HT-29 (cell line): Measurements from ENCODE around the gene DDX43. TPM values are rescaled to one million over a fixed set of nuclear protein-coding genes. Genes with fewer than 3 reads are reported as not detected.
A peak's percentile ranks its signal among the peaks of the same experiment; 100 is the strongest.
"Not testable (repeated sequence)": the region's sequence is repeated elsewhere in the genome, so short reads cannot be mapped to it uniquely, and the experiment has no call there.

Source experiments
- DNase-seq: peaks from one replicate; pipeline ENCODE4 v3.0.0-alpha.2; 2015; ENCODE audit warnings: low spot score
- total RNA-seq: library from RNA; depleted of rRNA; stranded (reverse); fragments of >200 nt; shearing (Covaris generic); gene quantifications from 2 replicates; pipeline ENCODE4 v1.2.3, GENCODE V29; 2014

The DDX43 gene
- total RNA-seq, 1 experiment from 2014 or later = not detected

DNA sequence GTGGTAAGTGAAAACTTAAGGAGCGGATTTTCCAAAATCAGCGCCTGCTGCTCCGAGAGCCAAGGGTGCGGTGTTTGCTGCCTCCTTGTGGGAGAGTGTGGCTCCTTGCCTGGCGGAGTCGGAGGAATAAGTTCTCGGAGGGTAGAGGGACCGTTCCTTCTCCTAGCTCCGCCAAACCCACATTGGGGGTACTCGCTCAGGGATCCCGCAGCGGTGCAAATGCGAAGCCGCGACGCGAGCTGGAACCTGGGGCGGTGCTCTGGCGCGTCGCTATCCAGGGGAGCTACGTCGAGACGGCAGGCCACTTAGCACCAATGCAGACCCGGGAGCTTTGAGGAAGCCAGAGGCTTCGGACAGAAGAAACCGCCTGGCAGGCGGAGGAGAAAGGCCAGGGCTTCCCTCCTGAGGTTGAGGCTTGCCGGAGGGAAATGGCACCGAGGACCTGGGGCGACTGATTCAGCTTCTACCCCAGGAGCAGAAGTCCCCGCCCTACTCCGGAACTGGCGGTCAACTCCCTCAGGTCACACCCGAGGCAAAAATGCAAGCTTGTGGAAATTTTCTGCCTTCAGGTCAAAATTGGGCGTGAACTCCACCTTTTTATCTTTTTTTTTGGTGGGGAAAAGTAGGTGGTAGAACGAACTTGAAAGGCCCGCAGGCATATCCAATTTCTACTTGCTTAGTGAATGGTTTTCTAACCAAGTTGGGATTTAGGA, 5.7 kb upstream of the DDX43 start:
- peak; percentile 71 for DNase-seq

DNA sequence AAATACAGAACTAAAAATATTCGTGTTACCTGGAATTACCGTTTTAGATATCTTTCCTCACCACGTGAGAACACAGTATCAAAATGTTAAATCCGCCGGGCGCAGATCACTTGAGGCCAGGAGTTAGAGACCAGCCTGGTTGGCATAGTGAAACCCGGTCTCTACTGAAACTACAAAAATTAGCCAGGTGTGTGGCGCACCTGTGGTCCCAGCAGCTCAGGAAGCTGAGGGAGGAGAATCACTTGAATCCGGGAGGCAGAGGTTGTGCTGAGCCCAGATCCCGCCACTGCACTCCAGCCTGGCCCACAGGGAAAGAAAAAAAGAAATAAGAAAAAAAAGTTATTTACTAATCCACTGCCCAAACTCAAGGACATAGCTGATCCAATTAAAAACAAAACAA, 4.8 kb upstream of the DDX43 start:
- DNase-seq = no peak

DNA sequence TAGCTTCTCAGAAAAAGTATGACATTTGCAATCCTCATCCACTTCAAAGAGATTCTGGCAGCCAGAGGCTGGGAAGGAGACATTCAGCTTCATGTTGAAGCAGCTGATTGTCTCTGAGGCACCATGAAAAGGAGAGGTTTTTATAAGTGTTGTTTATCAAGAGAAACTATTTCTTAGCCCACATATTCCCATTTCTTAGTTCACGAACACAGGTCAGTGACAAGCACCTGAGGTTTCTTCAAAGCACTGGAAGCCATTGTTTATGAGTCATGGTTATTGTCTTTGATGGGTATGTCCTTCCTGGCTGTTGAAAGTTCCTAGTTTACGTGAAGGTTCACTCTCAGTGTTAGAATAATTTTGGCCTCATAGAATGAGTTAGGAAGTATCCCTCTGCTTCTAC, 3.0 kb upstream of the DDX43 start:
- DNase-seq = peak; percentile 12

DNA sequence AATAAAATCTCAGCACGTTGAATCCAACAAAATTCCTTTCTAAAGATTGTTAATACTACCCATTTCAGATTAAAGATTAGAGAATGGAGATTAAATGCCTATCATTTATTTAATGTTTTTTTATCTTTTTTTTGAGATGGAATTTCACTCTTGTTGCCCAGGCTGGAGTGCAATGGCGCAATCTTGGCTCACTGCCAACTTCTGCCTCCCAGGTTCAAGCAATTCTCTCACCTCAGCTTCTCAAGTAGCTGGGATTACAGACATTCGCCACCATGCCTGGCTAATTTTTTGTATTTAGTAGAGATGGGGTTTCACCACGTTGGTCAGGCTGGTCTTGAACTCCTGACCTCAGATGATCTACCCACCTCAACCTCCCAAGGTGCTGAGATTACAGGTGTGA, 2.4 kb upstream of the DDX43 start:
- DNase-seq = peak; percentile 12

DNA sequence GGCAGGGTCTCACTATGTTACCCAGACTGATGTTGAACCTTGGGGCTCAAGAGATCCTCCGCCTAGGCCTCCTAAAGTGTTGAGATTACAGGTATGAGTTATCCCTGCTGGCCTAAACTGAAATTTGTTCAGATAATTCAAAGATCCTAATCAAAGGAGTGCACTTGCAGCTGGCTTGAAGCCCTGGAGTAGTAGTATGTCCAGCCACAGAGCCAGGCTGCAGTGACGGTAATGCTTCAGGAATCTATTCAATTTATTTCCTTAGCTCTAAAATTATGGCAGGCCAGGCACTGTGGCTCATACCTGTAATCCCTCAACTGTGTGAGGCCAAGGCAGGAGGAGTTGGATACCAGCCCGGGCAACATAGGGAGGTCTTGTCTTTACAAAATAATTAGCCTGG, 1.4 kb upstream of the DDX43 start:
- no peak for DNase-seq

DNA sequence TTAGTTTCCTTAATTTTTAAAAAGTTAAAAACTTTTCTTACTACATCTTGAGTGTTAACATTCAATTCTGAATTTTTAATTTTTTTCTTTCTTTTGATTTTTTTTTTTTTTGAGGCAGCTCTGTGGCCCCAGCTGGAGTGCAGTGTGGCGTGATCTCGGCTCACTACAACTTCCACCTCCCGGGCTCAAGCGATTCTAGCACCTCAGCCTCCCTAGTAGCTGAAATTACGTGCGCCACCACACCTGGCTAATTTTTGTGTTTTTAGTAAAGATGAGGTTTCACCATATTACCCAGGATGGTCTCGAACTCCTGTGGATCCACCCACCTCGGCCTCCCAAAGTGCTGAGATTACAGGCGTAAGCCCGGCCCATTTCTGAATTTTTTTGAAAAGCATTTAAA, 1.2 kb downstream of the DDX43 start:
- DNase-seq = no peak

DNA sequence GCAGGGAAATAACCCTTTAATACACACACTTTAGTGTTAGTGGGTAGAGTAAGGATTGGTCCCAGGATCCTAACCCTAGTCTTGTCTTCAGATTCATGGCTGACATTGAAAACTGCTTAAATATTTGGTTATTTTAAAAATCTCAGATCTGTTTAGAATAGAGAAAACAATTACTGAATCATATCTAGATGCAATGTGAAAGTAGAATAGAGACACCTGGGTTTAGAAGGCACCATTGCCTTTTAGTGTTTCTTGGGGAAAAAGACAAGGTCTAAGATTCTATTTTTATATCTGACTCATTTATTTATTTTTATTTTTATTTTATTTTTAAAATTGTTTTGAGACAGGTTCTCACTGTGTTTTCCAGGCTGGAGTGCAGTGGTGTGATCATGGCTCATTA, 6.0 kb downstream of the DDX43 start:
- no peak for DNase-seq

DNA sequence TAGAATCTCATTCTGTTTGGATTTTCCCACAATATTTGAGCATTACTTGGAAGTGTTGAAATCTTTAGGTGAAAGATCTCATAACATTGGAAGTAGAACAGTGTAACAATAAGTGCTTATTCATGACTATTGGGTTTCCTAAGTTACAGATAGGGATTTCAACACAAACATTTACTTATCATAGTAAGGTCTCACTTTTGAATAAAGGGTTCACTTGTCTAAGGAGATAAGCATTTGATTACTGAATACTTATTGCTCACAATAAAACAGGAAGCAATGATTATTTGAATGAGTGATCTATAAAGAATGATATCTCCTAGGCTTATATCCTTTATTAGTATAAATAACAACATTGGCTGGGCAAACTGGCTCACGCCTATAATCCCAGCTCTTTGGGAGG, 14.8 kb downstream of the DDX43 start:
- DNase-seq = no peak

DNA sequence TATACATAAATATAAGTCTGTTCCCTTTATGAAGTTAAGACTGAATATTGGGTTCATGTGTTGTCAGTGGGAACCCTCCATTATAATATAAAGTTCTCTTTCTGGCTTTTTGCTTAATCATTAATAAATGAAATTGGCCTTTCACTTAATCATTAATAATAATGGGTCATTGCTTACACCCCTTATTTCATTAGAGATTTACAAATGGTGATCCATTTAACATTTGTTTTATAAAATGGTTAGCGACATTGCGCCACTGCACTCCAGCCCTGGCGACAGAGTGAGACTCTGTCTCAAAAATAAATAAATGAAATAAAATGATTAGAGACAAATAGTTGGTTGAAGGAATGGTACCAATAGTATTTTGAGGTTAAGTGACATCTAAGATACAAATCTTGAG, 18.5 kb downstream of the DDX43 start:
- no peak for DNase-seq

DNA sequence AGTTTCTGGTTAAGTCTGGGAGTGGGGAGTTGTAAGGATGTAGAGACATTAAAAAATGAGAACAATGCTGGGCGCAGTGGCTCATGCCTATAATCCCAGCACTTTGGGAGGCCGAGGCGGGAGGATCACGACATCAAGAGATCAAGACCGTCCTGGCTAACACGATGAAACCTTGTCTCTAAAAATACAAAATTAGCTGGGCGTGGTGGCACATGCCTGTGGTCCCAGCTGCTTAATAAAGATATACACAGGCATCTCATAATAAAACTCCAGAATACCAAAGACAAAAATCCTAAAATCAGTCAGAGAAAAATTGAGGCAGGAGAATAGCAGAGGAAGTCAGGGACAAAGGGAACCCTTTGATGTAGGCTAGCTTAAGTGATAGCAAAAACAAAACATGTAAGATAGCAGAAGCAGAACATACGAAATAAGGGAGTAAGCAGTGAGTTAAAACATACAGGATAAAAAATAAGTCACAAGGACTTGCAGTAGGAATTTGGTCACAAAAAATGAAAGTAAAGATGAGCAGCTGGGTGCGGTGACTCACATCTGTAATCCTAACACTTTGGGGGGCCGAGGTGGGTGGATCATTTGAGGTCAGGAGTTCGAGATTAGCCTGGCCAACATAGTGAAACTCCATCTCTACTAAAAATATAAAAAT, 23.6 kb downstream of the DDX43 start:
- DNase-seq = no peak

DNA sequence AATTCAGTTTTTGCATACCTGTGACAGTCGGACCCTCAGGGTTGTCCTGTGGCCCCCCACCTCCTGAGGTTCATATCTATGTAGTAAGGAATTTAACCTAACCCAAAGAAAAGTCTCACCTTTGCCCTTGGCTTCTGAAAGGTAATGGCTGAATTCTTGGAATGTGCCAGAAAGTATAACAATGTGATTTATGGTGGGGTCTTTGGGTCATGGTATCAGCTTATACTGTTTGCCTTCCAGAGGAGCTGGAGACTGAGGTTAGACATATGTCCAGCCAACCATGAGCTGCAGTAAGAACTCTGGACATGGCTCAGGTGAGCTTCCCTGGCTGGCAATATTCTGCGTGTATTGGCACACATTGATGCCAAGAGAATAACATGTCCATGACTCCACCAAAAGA, 26.9 kb downstream of the DDX43 start:
- DNase-seq = no peak

DNA sequence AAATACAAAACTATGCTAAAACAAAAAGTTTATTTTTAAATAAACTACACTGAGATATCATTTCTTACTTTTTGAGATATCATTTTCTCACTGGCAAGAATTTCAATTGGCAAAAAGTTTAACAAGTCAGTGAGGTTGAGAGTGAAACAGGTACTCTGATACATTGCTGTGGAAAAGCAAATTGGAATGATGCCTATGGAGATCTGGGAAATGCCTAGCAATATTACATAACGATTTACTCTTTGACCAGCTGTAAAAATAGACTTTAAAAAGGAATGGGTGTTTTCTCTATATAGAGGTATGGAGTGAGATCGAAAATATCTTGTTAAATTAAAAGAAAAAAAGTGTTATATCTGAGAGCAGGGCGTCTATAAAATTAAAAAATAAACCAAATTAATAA, 40.6 kb downstream of the DDX43 start:
- DNase-seq = no peak

DNA sequence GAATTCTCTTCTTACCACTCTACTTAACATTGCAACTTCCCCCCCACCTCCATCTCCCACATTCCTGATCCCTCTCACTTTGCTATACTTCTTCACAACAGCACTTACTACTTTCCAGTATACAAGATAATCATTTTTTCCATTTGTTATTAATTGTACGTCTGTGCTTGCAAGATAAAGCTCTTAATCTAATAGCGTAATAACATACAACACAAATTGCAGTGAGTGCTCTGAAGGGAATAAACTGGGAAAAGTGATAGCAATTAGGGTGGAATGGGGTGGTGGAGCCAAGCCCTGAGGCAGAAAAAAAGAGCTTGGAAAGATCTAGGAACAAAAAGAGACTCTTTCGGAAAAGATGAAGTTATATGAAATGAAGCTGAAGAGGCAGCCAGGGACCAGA, 48.9 kb downstream of the DDX43 start:
- DNase-seq = no peak

DNA sequence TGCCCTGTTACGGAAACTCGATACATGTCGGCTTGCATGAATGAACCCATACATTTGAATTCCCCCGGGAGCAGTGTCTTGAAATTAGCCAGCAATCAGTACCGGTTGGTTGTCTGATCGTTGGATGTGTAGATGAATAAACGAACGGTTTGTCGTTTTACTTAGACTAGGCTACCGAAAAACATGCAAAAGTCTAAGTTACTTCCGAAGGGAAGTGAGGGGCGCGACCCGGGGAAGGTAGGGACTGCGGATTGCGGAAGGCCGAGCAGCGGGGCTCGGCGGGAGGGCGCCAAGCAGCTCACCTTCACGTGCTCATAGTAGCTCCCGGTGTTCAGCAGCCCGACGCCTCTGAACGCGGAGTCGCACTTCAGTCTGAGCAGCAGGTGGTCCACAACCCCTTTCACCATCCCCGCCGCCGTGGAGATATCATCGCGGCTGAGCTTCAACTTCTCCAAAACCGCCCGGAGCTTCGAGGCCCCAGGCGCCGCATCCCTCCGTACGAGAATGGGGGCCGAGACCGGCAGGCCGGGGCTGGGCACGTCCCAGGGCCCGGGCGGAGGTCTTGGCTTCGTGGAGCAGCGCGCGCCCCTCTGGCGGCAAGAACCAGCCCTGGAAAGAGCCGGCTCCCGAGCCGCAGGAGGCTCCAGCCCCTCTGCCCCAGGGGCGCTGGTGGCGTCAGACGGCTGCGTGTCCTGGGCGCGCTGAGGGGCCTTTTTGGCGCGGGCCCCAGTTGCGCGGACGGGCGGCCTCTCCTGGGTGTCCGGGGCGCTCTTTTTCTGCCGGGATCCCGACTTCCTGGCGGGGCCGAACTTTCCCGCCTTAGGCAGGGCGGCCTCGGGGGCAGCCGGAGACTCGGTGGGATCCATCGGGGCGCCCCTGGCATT, 56.8 kb downstream of the DDX43 start:
- DNase-seq = peak; percentile 61

DNA sequence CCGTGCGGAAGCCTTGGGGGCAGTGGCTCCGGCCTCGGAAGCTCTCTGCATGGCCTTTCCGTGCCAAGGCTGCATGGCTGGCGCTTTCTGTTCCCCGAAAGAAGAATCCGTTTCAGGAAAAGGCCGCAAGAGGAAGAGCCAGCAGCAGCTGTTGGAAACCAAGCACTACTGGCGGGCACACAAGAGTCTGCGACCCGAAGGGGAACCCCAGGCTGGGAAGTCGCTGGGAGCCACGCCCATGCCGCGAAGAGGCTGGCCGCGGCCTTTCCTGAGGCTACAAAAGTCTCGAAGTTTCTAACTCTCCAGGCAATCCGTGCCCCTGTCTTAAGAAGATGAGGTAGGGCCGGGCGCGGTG, 57.5 kb downstream of the DDX43 start, which contains the start of gene CGAS:
Gene CGAS, minus strand, starts transcription at position 191 of the 355 bp plus-strand sequence. Its CDS starts 116 bp downstream, at position 75.
- DNase-seq = peak; percentile 87

DNA sequence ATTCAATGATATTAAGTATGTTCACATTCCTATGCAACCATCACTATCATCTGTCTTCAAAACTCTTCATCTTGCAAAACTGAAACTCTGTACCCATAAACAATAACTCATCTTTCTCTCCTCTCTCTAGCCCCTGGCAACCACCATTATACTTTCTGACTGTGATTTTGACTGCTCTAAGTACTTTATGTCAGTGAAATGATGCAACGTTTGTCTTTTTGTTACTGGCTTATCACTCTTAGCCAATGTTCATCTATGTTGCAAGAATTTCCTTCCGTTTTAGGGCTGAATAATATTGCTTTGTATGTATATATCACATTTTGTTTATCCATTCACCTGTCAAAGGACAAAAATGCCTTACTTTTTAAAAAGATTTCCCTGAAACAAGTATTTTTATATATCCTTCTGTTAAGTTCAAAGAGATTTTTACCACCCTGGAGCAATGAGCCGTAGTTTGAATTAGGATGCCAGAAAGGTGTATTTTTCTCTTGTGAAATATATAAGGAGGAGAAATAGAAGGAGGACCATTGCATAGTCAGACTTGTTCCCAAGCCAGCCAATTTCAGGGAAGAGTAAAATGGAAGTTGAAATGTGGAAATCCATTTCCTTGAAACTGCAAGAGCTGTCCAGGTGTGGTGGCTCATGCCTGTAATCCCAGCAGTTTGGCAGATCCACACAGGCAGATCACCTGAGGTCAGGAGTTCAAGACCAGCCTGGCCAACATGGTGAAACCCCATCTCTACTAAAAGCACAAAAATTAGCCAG, 61.4 kb downstream of the DDX43 start:
- DNase-seq = no peak

DNA sequence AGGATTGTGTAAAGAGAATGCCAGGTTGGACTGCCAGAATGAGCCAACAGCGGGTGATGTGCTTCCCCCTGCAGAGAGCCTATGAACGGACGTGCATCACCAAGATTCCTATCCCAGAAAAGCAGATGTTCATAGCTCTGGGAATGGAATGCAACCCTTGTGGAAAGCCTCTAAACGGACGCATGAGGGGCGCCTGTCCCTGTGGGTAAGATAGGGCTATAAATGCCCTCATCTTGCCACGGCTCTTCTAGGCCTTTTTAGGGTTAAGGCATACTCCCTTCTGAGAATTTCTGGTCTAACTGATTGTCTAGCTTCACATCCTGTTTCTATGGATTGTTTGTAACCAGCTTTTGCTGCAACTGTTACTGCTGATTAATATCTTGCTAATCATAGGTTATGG, 64.8 kb downstream of the DDX43 start:
- not testable (repeated sequence) for DNase-seq

DNA sequence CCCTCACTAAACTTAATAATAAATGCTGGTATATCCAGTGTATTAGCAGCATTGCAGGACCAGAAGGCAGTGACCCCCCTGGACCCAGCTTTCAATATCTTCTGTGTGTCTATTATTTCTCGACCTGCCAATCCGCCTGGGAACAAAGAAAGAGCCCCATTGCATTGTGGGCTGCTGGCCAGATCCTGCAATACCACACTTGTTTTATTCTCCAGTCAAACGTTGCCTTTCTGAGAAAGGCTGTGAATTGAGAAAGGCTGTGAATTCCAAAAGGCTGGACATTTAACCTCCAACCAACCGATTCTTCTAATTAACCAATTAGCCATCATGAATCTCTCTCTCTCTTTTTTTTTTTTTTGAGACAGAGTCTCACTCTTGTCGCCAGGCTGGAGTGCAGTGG, 65.4 kb downstream of the DDX43 start:
- no peak for DNase-seq

DNA sequence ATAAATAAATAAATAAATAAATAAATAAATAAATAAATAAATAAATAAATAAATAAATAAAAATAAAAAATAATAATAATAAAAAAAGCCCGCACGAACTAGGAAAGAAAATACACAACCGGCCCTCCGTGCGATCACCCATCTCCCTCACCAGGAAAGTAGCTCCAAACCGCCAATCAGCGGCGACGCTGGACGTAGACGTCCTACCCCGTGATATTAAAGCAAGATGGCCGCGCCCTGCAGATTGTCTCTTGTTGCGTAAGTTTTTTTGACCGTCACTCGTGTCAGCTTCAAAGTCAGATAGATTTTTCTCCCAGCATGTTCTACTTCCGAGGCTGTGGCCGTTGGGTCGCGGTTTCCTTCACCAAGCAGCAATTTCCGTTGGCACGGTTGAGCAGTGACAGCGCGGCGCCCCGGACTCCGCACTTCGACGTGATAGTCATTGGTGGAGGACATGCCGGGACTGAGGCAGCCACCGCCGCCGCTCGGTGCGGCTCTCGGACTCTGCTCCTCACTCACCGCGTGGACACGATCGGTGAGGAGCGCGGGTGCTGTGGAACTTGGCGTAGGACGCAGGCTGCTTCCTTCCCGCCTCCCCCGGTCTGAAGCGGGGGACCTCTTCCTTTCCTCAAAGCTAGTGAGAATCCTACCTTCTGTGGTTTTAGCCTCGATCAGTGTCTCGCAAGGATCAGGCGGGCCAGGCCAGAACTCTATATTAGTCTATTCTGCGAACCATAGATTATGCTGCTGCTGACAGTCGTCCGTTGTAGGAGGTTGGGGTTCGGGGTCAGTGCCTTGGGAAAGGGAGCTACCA, 67.1 kb downstream of the DDX43 start, which contains the start of gene MTO1:
Gene MTO1, plus strand, starts transcription at position 201 of the 814 bp plus-strand sequence. Its CDS starts 118 bp downstream, at position 319.
- peak; percentile 90 for DNase-seq
